Stimulated activated CD8-positive, alpha-beta memory T cell treated with anti-CD3 and anti-CD28 coated beads, Interleukin-15, amount 100 ng/mL, for 24 hours (primary cell): Measurements from ENCODE around the gene TMEM218.

ENCODE experiments used
- DNase-seq: peaks from one replicate; pipeline ENCODE4 v3.0.0-alpha.2; 2020; ENCODE audit warnings: low read depth

The TMEM218 gene

GRCh38 chr11:125129316-125129993, 18.0 kb upstream of the TMEM218 start:
- DNase-seq: no peak

DNA sequence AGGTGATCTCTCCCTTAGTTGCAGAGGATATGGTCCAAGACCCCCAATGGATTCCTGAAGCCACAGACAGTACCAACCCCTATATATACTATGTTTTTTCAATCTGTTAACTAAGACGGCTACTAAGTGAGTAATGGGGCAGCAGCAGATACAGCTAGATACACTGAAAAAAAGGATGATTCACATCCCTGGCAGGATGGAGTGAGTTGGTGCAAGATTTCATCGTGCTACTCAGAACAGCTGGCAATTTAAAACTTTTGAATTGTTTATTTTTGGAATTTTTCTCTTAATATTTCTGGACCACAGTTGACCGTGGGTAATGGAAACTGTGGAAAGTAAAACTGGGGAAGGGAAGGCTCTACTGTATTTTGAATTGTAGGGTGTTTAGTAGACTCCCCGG, 17.0 kb upstream of the TMEM218 start:
- DNase-seq: no peak

GRCh38 chr11:125124618-125124992, 13.2 kb upstream of the TMEM218 start:
- DNase-seq: no peak

DNA sequence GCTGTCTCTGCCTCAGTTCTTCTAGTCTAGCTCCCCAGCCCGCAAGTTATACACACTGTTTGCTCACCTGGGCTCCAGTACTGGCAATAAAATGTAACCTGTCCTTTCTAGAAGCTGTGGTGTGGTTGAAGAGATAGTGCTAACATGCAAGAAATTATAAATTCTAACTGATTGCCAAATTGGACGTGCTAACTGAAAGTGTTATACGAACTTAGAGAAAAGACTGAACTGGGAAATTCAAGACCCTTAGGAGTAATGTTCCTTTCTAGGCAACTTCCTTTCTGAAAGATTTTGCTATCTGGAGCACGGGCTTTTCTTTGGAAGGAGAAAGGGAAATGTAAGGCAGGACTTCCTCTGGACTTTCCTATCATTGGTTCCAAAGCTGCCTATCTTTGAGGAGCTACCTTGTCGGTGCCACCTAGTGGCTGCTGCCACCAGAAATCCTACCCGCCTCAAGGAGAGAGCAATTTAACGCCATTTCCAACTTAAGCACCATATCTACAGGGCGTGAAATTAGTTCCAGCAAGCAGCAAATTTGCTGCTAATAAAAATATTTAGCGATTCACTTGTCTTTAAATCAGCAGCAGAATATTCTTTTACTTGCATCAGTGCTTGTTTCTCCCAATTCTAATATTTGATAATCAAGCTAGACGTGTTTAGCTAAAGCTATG, 12.7 kb upstream of the TMEM218 start:
- no peak for DNase-seq

- DNase-seq: no peak
These were observed 11.9 kb upstream of the TMEM218 start for GRCh38 chr11:125123194-125123946.

DNA sequence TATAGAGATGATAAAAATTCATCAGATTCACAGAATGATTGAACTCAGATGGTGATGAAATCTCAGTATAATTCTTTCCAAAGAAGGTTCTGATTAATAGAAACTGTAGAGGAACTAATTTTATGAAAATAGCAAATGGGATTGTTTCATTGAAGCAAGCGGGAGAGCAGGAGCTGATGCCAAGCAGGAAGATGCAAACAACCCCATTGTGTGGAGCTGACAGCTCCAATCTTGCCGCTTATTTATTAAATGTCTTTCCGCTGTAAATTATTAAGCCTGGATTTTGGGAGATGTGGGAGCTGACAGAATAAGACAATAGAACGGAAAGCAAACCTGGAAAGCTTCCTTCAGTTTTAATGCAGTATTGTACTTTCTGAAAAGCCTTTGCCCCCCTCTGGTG, 6.0 kb upstream of the TMEM218 start:
- no peak for DNase-seq

GRCh38 chr11:125114518-125114917, 3.1 kb upstream of the TMEM218 start:
- DNase-seq: no peak

DNA sequence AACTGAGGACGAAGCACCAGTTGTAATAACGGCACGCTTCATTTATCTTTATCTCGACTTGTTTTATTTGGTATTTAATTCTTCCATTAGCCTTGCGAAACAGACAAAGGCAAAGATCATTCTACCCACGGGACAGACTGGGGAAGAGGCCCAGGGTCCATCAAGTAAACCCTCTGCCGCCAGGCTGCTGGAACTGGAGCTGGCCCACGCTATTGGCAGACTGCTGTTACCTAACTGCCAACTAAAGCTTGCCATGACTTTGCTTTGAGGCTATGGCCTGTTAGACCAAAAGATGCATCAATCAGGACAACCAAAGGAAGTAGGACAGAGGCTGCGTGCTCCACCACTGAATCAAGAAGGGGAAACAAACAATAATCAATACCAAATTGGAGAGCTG, 780 bp upstream of the TMEM218 start:
- no peak for DNase-seq

DNA sequence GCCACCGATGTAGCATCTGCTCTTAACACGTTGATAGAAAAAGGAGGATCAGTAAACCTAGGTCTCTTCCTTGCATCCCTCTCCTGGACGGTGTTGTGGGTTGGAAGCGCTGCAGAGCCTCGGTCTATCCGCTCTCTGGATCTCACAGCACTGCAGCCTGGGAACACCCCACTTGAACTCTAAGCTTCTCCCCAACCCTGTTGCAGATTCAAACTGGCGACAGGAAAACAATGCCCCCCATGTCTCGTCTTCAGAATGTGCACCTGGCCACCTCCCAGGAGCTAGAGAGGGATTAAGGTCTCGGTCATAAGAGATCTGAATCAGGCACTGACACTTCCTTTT, 454 bp downstream of the TMEM218 start:
- no peak for DNase-seq

- DNase-seq: no peak
These were observed 920 bp downstream of the TMEM218 start for GRCh38 chr11:125110506-125110905.

DNA sequence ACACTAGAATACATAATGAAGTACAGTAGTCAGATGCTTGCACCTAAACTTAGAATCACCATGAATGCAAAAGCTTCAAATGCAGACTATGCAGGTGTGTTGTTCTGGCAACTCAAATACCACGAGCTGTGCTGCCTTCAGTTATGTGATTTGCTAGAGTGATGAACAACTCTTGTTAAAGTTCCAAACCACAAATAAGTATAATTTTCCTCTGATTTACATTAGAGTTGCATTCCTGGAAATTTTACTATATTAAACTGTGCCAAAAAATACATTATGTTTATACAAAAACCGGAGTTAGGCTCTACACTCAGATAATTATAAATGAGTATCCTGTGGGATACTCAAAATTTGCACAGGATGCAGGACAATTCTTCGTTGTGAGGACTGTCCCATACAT, 3.0 kb downstream of the TMEM218 start:
- no peak for DNase-seq

GRCh38 chr11:125105926-125106325, 5.5 kb downstream of the TMEM218 start:
- no peak for DNase-seq

DNA sequence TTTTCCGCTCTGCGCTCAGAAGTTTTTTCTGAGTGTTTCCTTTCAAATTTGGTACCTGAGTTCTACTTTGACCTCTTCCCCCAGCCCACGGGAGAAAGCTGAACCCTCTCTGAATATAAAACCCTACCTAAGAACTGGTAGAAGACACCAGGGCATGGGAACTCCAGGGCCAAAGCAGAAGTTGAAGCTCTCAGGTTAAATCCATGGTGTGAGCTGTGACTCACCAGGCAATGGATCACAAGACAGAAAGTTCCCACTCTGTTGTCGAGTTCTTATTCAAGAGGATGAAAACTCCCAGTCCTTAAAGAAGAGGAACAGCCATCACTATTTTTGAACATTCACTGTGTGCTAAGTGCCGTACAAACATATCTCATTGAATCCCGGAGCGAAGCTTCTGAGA, 8.9 kb downstream of the TMEM218 start:
- no peak for DNase-seq

GRCh38 chr11:125102025-125102424, 9.4 kb downstream of the TMEM218 start:
- no peak for DNase-seq

- no peak for DNase-seq
These were observed 9.8 kb downstream of the TMEM218 start for GRCh38 chr11:125101596-125101995.

GRCh38 chr11:125100136-125100535, 11.3 kb downstream of the TMEM218 start:
- no peak for DNase-seq

DNA sequence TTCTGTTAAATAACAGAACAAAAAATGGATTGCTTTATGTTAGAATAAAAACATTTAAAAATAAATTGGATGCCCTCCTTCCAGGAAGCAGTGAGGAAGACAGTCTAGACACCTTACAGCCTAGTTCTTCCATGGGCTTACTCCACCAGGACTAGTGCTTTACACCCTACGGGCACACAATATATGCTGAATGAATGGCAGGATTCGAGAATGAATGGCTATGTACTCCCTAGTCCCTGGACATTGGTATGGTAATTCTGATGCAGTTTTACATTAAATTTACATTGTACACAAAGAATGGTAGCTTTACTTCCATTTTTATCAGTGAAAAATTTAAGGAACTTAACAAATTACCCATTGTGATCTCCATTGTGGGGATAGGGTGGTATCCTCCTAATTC, 16.7 kb downstream of the TMEM218 start:
- DNase-seq: no peak

DNA sequence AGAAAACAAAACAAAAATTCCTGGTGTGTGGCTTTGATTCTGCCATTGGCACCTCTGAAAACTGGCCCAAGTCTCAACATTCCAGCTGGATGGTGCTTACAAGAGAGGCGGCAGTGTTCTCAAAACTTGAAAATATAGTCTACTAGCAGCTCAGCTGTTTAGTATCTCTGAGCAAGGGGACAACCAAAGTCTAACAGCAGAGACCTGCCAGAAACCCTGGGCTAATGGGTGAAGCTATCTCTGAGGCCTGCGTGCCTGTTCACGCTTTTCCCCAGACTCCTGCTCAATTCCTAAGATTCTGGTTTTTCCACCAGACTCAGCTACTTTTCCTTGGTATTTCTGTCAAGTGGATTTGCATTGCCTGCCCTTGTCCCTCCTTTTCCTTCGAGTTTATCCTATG, 17.9 kb downstream of the TMEM218 start:
- no peak for DNase-seq

GRCh38 chr11:125092669-125093068, 18.8 kb downstream of the TMEM218 start:
- no peak for DNase-seq

DNA sequence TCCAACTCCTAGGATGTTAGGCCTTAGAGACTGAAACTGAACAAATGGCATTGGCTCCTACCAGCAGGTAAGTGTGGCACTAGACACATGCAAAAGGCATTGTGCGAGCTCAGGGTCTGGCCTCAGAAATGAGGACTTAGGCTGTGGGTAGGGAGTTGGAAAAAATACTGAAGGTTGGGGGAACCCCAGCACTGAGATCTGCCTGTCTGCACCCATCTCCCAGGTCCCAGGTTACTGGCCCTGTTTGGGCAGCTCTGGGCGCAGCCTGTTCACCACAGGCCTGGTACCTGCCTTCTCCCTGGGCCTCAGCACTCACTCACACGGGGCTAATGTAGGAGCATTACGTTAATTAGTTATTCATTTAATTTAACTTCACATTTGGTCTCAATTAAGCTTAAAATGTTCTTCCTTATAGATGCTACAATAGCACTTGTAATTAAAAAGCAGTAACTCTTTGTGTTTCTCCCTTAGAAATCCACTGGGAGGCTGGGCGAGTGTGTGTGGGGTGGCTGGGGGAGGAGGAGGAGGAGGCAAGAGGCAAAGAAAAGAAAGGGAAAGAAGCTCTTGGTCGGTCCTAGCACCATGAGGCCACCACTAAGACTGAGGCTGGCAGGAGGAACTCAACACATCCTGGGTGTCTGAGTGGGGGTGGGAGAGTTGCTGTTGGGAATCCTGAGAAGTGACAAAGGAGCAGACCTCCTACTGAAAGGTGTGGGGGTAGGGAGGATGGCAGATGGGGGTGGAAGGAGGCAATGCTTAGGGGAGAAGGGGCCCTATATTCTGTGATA, 19.4 kb downstream of the TMEM218 start:
- DNase-seq: no peak

- no peak for DNase-seq
These were observed 20.1 kb downstream of the TMEM218 start for GRCh38 chr11:125091247-125091876.

GRCh38 chr11:125090816-125091215, 20.6 kb downstream of the TMEM218 start:
- no peak for DNase-seq
